ENCODE data around the gene CASP8. TPM values are rescaled to one million over a fixed set of nuclear protein-coding genes. Genes with fewer than 3 reads are reported as not detected.

CASP8 gene
- total and polyA plus RNA-seq, 2 of the 13 experiments (the other 11 are each of a cell fraction or from before 2014, with no cell fraction given) = 25.0 to 52.8 TPM

GRCh38 chr2:201231781-201232466 is 28.4 kb upstream of the CASP8 start (continued):
- TF ChIP-seq, protein P1, sequence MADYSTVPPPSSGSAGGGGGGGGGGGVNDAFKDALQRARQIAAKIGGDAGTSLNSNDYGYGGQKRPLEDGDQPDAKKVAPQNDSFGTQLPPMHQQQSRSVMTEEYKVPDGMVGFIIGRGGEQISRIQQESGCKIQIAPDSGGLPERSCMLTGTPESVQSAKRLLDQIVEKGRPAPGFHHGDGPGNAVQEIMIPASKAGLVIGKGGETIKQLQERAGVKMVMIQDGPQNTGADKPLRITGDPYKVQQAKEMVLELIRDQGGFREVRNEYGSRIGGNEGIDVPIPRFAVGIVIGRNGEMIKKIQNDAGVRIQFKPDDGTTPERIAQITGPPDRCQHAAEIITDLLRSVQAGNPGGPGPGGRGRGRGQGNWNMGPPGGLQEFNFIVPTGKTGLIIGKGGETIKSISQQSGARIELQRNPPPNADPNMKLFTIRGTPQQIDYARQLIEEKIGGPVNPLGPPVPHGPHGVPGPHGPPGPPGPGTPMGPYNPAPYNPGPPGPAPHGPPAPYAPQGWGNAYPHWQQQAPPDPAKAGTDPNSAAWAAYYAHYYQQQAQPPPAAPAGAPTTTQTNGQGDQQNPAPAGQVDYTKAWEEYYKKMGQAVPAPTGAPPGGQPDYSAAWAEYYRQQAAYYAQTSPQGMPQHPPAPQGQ (CRISPR knock-in tag; IDR thresholded peaks at IDR 0.05; ENCODE audit: borderline replicate concordance) = peak; percentile 82; the same call in 1 of the 2 replicates
- TF ChIP-seq ZNF343 (CRISPR knock-in tag; IDR thresholded peaks at IDR 0.05) (no peak), ZNF576 (CRISPR knock-in tag; IDR thresholded peaks at IDR 0.05) (no peak), ZNF724P (CRISPR knock-in tag; IDR thresholded peaks at IDR 0.05; ENCODE audit: borderline replicate concordance) (no peak), CBFB (CRISPR knock-in tag; IDR thresholded peaks at IDR 0.05) (peak; percentile 45; the same call in 1 of the 2 replicates), ZNF329 (CRISPR knock-in tag; IDR thresholded peaks at IDR 0.05; ENCODE audit: low read depth) (peak; percentile 75; the same call in 1 of the 2 replicates), THRA (CRISPR knock-in tag; IDR thresholded peaks at IDR 0.05; ENCODE audit: borderline replicate concordance) (peak; percentile 73; the same call in 1 of the 2 replicates), KDM3A (CRISPR knock-in tag; IDR thresholded peaks at IDR 0.05; ENCODE audit: low read depth) (peak; percentile 97), SATB2 (CRISPR knock-in tag; IDR thresholded peaks at IDR 0.05) (no peak), NFE2L2 (IDR thresholded peaks at IDR 0.05; ENCODE audit: low read length) (no peak), HMGA1 (CRISPR knock-in tag; conservative IDR thresholded peaks at IDR 0.05) (no peak), HNRNPK (IDR thresholded peaks at IDR 0.05; ENCODE audit: low read depth, low read length, poor library complexity, severe bottlenecking) (no peak), TCF7L2 (IDR thresholded peaks at IDR 0.05; ENCODE audit: low read depth, low read length) (no peak), THAP11 (CRISPR knock-in tag; IDR thresholded peaks at IDR 0.05) (peak; percentile 91), ZNF446 (CRISPR knock-in tag; IDR thresholded peaks at IDR 0.05) (no peak), ZBTB49 (CRISPR knock-in tag; IDR thresholded peaks at IDR 0.05; ENCODE audit: borderline replicate concordance) (no peak), RBFOX2 (IDR thresholded peaks at IDR 0.05; ENCODE audit: low read depth, low read length) (peak; percentile 66), PHB2 (IDR thresholded peaks at IDR 0.05; ENCODE audit: partially characterized antibody) (no peak), ASH2L (IDR thresholded peaks at IDR 0.05; ENCODE audit: insufficient read length, low read depth, low read length) (peak; percentile 46), ZNF567 (CRISPR knock-in tag; IDR thresholded peaks at IDR 0.05; ENCODE audit: borderline replicate concordance) (no peak; the same call in 1 of the 2 replicates), SETDB1 (CRISPR knock-in tag; IDR thresholded peaks at IDR 0.05; ENCODE audit: borderline replicate concordance) (no peak)
- TF ChIP-seq, protein P2, sequence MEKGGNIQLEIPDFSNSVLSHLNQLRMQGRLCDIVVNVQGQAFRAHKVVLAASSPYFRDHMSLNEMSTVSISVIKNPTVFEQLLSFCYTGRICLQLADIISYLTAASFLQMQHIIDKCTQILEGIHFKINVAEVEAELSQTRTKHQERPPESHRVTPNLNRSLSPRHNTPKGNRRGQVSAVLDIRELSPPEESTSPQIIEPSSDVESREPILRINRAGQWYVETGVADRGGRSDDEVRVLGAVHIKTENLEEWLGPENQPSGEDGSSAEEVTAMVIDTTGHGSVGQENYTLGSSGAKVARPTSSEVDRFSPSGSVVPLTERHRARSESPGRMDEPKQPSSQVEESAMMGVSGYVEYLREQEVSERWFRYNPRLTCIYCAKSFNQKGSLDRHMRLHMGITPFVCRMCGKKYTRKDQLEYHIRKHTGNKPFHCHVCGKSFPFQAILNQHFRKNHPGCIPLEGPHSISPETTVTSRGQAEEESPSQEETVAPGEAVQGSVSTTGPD (CRISPR knock-in tag; IDR thresholded peaks at IDR 0.05) = peak; percentile 79; the same call in 1 of the 2 replicates

Data from HepG2 (cell line).